Skeletal muscle tissue (tissue), 4 donors: Measurements from ENCODE around the gene KCTD16. TPM values are rescaled to one million over a fixed set of nuclear protein-coding genes. Genes with fewer than 3 reads are reported as not detected.

ENCODE experiments used
- H3K27ac ChIP-seq: one replicate; pipeline ENCODE4 v1.7.0; 2013; ENCODE audit warnings: mild to moderate bottlenecking, low read depth, low read length, inconsistent platforms
- H3K27me3 ChIP-seq, 3 donors: one replicate each; pipeline ENCODE4 v1.7.0; 2013; ENCODE audit warnings: low read length in 3 of 3; ENCODE audit not compliant: control insufficient read depth in 3 of 3, insufficient read depth in 3 of 3
- H3K36me3 ChIP-seq, 3 donors: one replicate each; pipeline ENCODE4 v1.7.0; 2013; ENCODE audit warnings: low read length in 3 of 3; ENCODE audit not compliant: control insufficient read depth in 3 of 3, insufficient read depth in 3 of 3
- H3K4me1 ChIP-seq, 3 donors: one replicate each; pipeline ENCODE4 v1.7.0; 2013; ENCODE audit warnings: low read length in 3 of 3, mild to moderate bottlenecking in 3 of 3; ENCODE audit not compliant: control insufficient read depth in 3 of 3, insufficient read depth in 3 of 3
- H3K4me3 ChIP-seq, 3 donors: one replicate each; pipeline ENCODE4 v1.7.0; 2013; ENCODE audit warnings: low read length in 3 of 3
- H3K9ac ChIP-seq, 3 donors: one replicate each; pipeline ENCODE4 v1.7.0; 2013; ENCODE audit warnings: low read length in 3 of 3, mild to moderate bottlenecking in 3 of 3, moderate library complexity in 2 of 3, low read depth in 1 of 3
- H3K9me3 ChIP-seq, 3 donors: one replicate each; pipeline ENCODE4 v1.7.0; 2013; ENCODE audit warnings: low read length in 3 of 3; ENCODE audit not compliant: control insufficient read depth in 3 of 3
- total RNA-seq: library from RNA; depleted of rRNA; stranded (reverse); fragments of >200 nt; gene quantifications from one replicate; pipeline ENCODE4 v1.2.3, GENCODE V29; 2014
- donor health status: Osteomylitis.

The KCTD16 gene
- total RNA-seq, 1 donor from 2014 or later: under 0.01 TPM

DNA sequence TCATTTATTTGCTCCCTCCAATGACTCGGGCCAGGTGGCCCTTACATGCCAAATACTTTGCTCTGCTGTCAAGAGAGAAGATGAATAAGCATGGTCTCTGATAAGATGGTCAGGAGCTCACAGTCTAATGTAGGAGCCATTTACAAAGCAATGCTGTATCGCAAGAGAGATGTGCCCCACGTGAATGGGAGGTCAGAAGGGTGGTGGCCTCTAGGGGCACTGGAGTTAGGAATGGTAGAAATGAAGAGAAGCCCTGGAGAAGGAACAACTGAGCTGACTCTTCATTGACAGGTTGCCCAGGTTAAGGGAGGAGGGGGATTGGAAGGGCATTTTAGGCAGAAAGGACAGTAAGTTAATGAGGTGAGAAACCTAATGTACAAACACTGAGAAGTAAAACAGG is 286.5 kb downstream of the KCTD16 start:
- no peak overlapping the region for H3K9ac ChIP-seq
- H3K36me3 ChIP-seq: no peaks in the 10 kb centered on the region
- no peaks in the 10 kb centered on the region for H3K9me3 ChIP-seq
- H3K27ac ChIP-seq: no peak overlapping the region
- no peak overlapping the region for H3K4me3 ChIP-seq
- H3K27me3 ChIP-seq: no peaks in the 10 kb centered on the region
- H3K4me1 ChIP-seq: no peaks in the 10 kb centered on the region

DNA sequence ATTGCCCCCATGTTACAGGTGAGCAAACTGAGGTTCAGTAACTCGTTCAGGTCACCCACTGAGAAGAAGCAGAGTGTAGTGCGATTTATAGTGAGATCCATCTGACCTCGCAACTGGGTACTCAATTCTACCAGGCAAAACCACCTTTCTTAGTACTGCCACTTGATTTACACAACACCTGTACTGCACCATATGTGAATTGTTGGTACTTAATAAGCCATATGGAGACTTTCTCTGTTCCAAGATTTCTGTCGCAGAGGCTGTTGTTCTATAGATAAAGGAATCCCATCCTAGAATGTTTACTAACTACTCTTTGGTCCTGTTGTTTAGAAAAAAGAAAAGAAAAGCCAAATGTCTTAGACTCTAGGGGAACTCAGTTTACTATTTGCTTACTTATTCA is 287.5 kb downstream of the KCTD16 start:
- Histone ChIP-seq H3K4me3 (no peak overlapping the region), H3K36me3 (no peaks in the 10 kb centered on the region), H3K4me1 (no peaks in the 10 kb centered on the region), H3K9me3 (no peaks in the 10 kb centered on the region), H3K27ac (no peak overlapping the region), H3K27me3 (no peaks in the 10 kb centered on the region), H3K9ac (no peak overlapping the region)

- H3K9ac ChIP-seq: no peak overlapping the region
- no peak overlapping the region for H3K27ac ChIP-seq
- no peaks in the 10 kb centered on the region for H3K9me3 ChIP-seq
- no peaks in the 10 kb centered on the region for H3K36me3 ChIP-seq
- H3K27me3 ChIP-seq: no peaks in the 10 kb centered on the region
- H3K4me3 ChIP-seq: no peak overlapping the region
- H3K4me1 ChIP-seq: no peaks in the 10 kb centered on the region
Measured at GRCh38 chr5:144460600-144460999, 289.9 kb downstream of the KCTD16 start.

- Histone ChIP-seq H3K9me3 (no peaks in the 10 kb centered on the region), H3K36me3 (no peaks in the 10 kb centered on the region), H3K27me3 (no peaks in the 10 kb centered on the region), H3K4me1 (no peaks in the 10 kb centered on the region), H3K27ac (no peak overlapping the region), H3K9ac (no peak overlapping the region), H3K4me3 (no peak overlapping the region)
Measured at GRCh38 chr5:144462577-144462976, 291.9 kb downstream of the KCTD16 start.

- no peaks in the 10 kb centered on the region for H3K9me3 ChIP-seq
- no peak overlapping the region for H3K27ac ChIP-seq
- H3K36me3 ChIP-seq: no peaks in the 10 kb centered on the region
- no peaks in the 10 kb centered on the region for H3K27me3 ChIP-seq
- H3K4me3 ChIP-seq: no peak overlapping the region
- no peak overlapping the region for H3K9ac ChIP-seq
- no peaks in the 10 kb centered on the region for H3K4me1 ChIP-seq
Measured at GRCh38 chr5:144463481-144464223, 293.0 kb downstream of the KCTD16 start.

GRCh38 chr5:144464306-144464705 is 293.6 kb downstream of the KCTD16 start:
- H3K9me3 ChIP-seq: no peaks in the 10 kb centered on the region
- H3K4me3 ChIP-seq: no peak overlapping the region
- H3K9ac ChIP-seq: no peak overlapping the region
- no peaks in the 10 kb centered on the region for H3K4me1 ChIP-seq
- H3K36me3 ChIP-seq: no peaks in the 10 kb centered on the region
- H3K27ac ChIP-seq: no peak overlapping the region
- H3K27me3 ChIP-seq: no peaks in the 10 kb centered on the region

- H3K27me3 ChIP-seq: no peaks in the 10 kb centered on the region
- no peak overlapping the region for H3K4me3 ChIP-seq
- H3K9ac ChIP-seq: no peak overlapping the region
- no peaks in the 10 kb centered on the region for H3K36me3 ChIP-seq
- H3K9me3 ChIP-seq: no peaks in the 10 kb centered on the region
- no peaks in the 10 kb centered on the region for H3K4me1 ChIP-seq
- no peak overlapping the region for H3K27ac ChIP-seq
Measured at GRCh38 chr5:144465441-144465840, 294.8 kb downstream of the KCTD16 start.

DNA sequence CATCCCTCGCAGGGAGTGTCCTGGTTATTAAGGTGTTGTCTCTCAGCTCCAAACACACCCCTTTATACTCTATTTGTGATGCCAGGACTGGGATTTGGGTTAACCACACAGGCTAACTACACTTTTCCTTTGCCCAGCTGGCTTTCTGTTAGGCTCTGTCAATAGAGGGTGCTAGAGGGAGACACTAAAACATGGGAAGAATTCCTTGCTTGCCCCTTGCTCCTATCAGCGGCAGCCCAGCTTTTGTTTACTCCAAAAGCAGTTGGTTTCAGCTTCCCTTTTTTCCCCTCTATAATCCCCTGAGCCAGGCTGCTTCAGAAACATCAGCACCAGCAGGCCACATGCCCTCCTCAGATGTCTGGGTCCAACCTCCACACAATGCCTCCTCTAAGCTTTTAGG is 297.1 kb downstream of the KCTD16 start:
- Histone ChIP-seq H3K9ac (no peak overlapping the region), H3K27ac (no peak overlapping the region), H3K9me3 (no peaks in the 10 kb centered on the region), H3K4me3 (no peak overlapping the region), H3K27me3 (no peaks in the 10 kb centered on the region), H3K4me1 (no peaks in the 10 kb centered on the region), H3K36me3 (no peaks in the 10 kb centered on the region)

DNA sequence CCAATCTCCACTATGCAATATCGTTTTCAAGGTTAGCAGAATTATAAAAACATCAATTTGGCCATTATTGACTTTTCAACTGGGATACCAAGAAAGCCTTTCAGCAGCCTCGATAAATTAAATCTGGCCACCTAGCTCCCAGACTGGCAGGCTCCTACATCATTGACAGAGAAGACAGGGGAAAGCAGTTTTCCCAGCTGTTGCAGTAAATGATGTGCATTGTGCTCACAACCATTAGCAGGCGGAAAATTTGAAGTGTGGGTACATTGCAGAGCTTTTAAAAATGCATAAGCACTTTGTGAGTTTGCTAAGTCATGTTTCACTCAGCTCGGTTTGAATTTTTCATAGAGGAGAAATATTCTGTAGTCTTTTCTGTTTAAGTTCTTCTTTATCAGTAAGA is 297.9 kb downstream of the KCTD16 start:
- no peak overlapping the region for H3K9ac ChIP-seq
- no peaks in the 10 kb centered on the region for H3K27me3 ChIP-seq
- no peak overlapping the region for H3K4me3 ChIP-seq
- no peaks in the 10 kb centered on the region for H3K36me3 ChIP-seq
- no peak overlapping the region for H3K27ac ChIP-seq
- no peaks in the 10 kb centered on the region for H3K4me1 ChIP-seq
- H3K9me3 ChIP-seq: no peaks in the 10 kb centered on the region

DNA sequence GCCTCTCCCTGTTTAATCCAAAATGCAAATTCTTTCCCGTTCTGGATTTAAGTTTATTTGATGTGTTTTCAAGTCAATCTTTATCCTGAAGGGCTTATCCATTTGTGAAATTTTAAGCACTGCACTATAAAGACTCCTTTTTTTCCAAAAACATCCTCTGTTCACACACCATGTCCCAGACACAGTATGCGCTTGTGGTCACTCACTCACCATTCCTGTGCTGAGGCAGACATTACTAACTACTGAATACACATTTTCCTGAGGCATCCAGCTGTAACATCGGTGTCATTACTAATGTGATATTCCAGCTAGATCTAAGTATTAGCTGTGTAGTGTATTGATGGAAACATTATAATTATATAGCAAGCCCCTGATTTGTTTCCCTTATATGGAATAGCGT is 298.4 kb downstream of the KCTD16 start:
- H3K36me3 ChIP-seq: no peaks in the 10 kb centered on the region

More for the DNA sequence above, 298.4 kb downstream of the KCTD16 start:
- no peak overlapping the region for H3K27ac ChIP-seq
- H3K4me3 ChIP-seq: no peak overlapping the region
- H3K4me1 ChIP-seq: no peaks in the 10 kb centered on the region
- H3K9ac ChIP-seq: no peak overlapping the region
- no peaks in the 10 kb centered on the region for H3K27me3 ChIP-seq
- H3K9me3 ChIP-seq: no peaks in the 10 kb centered on the region
